C4-2B (cell line): Measurements from ENCODE around the gene LAMA2.

Experiments used
- ZFX ChIP-seq: fragments of 450-650 bp; IDR thresholded peaks from 2 replicates; pipeline ENCODE4 v1.6.1; 2017
- TF ChIP-seq, protein P1 (sequence below): fragments of 450-650 bp; conservative IDR thresholded peaks from 2 replicates; pipeline ENCODE4 v1.5.1; 2017; ENCODE audit warnings: mild to moderate bottlenecking

DNA sequence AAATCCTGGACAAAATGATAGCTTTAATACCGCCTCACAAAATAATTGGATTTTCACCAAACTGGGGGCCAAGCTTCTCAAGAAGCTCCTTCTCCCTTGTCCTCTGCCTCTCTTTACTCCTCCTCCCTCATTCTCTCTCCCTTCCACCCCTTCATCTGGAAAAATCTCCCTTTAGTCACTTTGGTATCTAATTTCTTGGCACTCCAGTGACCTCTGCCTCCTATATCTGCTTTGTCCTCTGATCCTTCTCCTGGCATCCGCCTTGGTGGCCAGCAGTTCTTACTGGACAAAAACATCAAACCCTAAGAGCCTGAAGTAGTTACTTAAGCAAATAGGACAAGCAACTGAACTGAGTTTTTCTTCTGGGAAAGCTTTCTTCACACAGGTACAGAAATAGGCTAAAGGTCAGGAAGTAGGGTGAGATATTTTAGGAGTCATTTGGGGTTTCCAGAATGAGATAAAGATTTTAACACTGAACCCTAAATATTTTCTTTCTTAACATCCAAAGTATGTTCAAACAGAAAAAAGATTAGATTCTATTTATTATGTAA lies 606.4 kb downstream of the LAMA2 start:
- TF ChIP-seq, protein P1, sequence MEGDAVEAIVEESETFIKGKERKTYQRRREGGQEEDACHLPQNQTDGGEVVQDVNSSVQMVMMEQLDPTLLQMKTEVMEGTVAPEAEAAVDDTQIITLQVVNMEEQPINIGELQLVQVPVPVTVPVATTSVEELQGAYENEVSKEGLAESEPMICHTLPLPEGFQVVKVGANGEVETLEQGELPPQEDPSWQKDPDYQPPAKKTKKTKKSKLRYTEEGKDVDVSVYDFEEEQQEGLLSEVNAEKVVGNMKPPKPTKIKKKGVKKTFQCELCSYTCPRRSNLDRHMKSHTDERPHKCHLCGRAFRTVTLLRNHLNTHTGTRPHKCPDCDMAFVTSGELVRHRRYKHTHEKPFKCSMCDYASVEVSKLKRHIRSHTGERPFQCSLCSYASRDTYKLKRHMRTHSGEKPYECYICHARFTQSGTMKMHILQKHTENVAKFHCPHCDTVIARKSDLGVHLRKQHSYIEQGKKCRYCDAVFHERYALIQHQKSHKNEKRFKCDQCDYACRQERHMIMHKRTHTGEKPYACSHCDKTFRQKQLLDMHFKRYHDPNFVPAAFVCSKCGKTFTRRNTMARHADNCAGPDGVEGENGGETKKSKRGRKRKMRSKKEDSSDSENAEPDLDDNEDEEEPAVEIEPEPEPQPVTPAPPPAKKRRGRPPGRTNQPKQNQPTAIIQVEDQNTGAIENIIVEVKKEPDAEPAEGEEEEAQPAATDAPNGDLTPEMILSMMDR, result no peak
- no peak for TF ChIP-seq ZFX
